Measurements from ENCODE around the gene SLC30A1. TPM values are rescaled to one million over a fixed set of nuclear protein-coding genes. Genes with fewer than 3 reads are reported as not detected.
"Not testable (repeated sequence)": the region's sequence is repeated elsewhere in the genome, so short reads cannot be mapped to it uniquely, and the experiment has no call there.

SLC30A1 gene
- total RNA-seq, 3 donors from 2014 or later = 16.7 to 17.9 (median 17.2) TPM

- Mint-ChIP-seq H3K27me3 (ENCODE audit: low read depth) (no peaks in the 10 kb centered on the region), H3K9me3 (no peaks in the 10 kb centered on the region), H3K36me3 (ENCODE audit: insufficient read depth) (no peaks in the 10 kb centered on the region), H3K4me3 (no peak overlapping the region), H3K4me1 (ENCODE audit: low read depth) (no peaks in the 10 kb centered on the region)
- ATAC-seq (no peak), DNase-seq (no peak)
Measured at GRCh38 chr1:211553549-211553948, 25.4 kb downstream of the SLC30A1 start.

DNA sequence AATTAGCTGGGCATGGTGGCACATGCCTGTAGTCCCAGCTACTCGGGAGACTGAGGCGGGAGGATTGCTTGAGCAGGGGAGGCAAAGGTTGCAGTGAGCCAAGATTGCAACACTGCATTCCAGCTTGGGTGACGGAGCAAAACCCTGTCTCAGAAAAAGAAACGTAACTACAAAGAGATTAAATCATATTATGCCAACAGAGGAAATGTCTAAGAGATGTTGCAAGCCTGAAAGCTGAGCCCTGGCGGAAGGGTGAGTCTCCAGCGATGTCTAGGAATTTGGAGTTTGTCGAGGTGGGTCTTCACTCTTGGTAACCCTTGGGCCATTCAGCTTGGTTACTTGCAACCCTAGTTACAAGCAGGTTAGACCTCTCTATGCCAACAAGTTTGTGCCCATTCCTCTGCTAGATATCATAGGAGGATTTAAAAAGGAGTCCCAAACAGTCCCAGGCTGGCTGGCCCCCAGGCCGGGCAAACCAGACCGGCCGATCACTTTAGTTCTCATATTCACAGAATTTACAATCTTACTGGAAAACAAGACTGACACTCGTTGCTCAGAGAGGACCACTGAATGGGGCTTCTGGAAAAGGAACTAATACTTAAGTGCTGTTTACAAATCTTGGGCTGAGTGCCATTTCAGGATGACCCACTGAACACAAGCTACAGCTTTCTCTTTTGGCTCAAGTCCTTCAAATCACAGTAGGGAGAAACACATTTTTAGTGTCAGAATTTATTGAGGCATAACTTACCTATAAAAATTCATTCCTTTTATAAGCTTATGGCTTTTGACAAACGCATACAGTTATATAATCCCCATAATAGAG lies 27.1 kb downstream of the SLC30A1 start:
- Mint-ChIP-seq H3K27me3 (ENCODE audit: low read depth) (no peaks in the 10 kb centered on the region), H3K9me3 (no peaks in the 10 kb centered on the region), H3K4me1 (ENCODE audit: low read depth) (no peaks in the 10 kb centered on the region), H3K36me3 (ENCODE audit: insufficient read depth) (no peaks in the 10 kb centered on the region), H3K4me3 (no peak overlapping the region)
- DNase-seq (no peak), ATAC-seq (no peak)

GRCh38 chr1:211549092-211549711 lies 29.8 kb downstream of the SLC30A1 start:
- no peaks in the 10 kb centered on the region for H3K36me3 Mint-ChIP-seq (ENCODE audit: insufficient read depth)
- DNase-seq (no peak), ATAC-seq (no peak)
- no peaks in the 10 kb centered on the region for H3K9me3 Mint-ChIP-seq
- no peaks in the 10 kb centered on the region for H3K4me1 Mint-ChIP-seq (ENCODE audit: low read depth)
- H3K27me3 Mint-ChIP-seq (ENCODE audit: low read depth) = no peaks in the 10 kb centered on the region
- no peak overlapping the region for H3K4me3 Mint-ChIP-seq

GRCh38 chr1:211548321-211549091 lies 30.5 kb downstream of the SLC30A1 start:
- no peaks in the 10 kb centered on the region for H3K4me1 Mint-ChIP-seq (ENCODE audit: low read depth)
- DNase-seq (no peak), ATAC-seq (peak; percentile 74 to 82)
- no peaks in the 10 kb centered on the region for H3K9me3 Mint-ChIP-seq
- no peak overlapping the region for H3K4me3 Mint-ChIP-seq
- H3K36me3 Mint-ChIP-seq (ENCODE audit: insufficient read depth) = no peaks in the 10 kb centered on the region
- no peaks in the 10 kb centered on the region for H3K27me3 Mint-ChIP-seq (ENCODE audit: low read depth)

- ATAC-seq = no peak
- Mint-ChIP-seq H3K27me3 (ENCODE audit: low read depth) (no peaks in the 10 kb centered on the region), H3K4me3 (no peak overlapping the region), H3K4me1 (ENCODE audit: low read depth) (no peaks in the 10 kb centered on the region), H3K9me3 (no peaks in the 10 kb centered on the region), H3K36me3 (ENCODE audit: insufficient read depth) (no peaks in the 10 kb centered on the region)
- DNase-seq = no peak
Measured at GRCh38 chr1:211547710-211548109, 31.3 kb downstream of the SLC30A1 start.

- peaks cover 6% of the 10 kb centered on the region for H3K4me1 Mint-ChIP-seq (ENCODE audit: low read depth)
- no peaks in the 10 kb centered on the region for H3K36me3 Mint-ChIP-seq (ENCODE audit: insufficient read depth)
- no peaks in the 10 kb centered on the region for H3K9me3 Mint-ChIP-seq
- no peak for DNase-seq
- no peak for ATAC-seq
- H3K27me3 Mint-ChIP-seq (ENCODE audit: low read depth) = no peaks in the 10 kb centered on the region
- H3K4me3 Mint-ChIP-seq = no peak overlapping the region
Measured at GRCh38 chr1:211546543-211546942, 32.4 kb downstream of the SLC30A1 start.

DNA sequence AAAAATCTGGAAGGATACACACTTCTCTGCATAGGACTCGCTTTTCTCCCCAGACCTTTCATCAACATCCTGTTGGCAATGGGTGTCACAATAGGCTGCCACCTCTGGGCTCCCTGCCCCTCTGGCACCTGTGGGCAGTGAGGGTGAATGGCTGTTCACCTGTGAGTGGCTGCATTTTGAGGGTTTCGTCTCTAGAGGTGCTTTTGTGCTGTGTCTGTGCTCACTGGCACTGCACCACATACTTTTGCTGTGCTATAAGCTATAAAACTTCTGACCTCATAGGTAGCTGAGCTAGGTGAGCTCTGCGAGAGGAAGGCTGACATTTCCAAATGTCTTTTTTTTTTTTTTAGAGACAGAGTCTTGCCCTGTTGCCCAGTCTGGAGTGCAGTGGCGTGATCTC lies 35.9 kb downstream of the SLC30A1 start:
- Mint-ChIP-seq H3K4me1 (ENCODE audit: low read depth) (peaks cover 6% of the 10 kb centered on the region), H3K9me3 (peaks cover 4% of the 10 kb centered on the region), H3K36me3 (ENCODE audit: insufficient read depth) (no peaks in the 10 kb centered on the region), H3K27me3 (ENCODE audit: low read depth) (peaks cover 3% of the 10 kb centered on the region), H3K4me3 (no peak overlapping the region)
- DNase-seq = no peak
- no peak for ATAC-seq

- ATAC-seq (no peak), DNase-seq (no peak)
- Mint-ChIP-seq H3K36me3 (ENCODE audit: insufficient read depth) (no peaks in the 10 kb centered on the region), H3K4me1 (ENCODE audit: low read depth) (peaks cover 6% of the 10 kb centered on the region), H3K4me3 (no peak overlapping the region), H3K9me3 (peaks cover 4% of the 10 kb centered on the region), H3K27me3 (ENCODE audit: low read depth) (peaks cover 3% of the 10 kb centered on the region)
Measured at GRCh38 chr1:211541720-211542477, 37.1 kb downstream of the SLC30A1 start.

- ATAC-seq (no peak), DNase-seq (no peak)
- Mint-ChIP-seq H3K36me3 (ENCODE audit: insufficient read depth) (no peaks in the 10 kb centered on the region), H3K4me3 (no peak overlapping the region), H3K9me3 (peaks cover 4% of the 10 kb centered on the region), H3K4me1 (ENCODE audit: low read depth) (peaks cover 6% of the 10 kb centered on the region), H3K27me3 (ENCODE audit: low read depth) (peaks cover 3% of the 10 kb centered on the region)
Measured at GRCh38 chr1:211541278-211541677, 37.7 kb downstream of the SLC30A1 start.

DNA sequence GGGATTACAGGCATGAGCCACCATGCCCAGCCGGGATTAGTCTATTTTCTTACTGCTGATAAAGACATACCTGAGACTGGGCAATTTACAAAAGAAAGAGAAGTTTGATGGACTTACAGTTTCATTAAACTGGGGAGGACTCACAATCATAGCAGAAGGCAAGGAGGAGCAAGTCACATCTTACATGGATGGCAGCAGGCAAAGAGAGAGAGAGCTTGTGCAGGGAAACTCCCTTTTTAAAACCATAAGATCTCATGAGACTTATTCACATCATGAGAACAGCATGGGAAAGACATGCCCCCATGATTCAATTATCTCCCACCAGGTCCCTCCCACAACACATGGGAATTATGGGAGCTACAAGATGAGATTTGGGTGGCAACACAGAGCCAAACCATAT lies 38.1 kb downstream of the SLC30A1 start:
- DNase-seq; H3K4me1 Mint-ChIP-seq (ENCODE audit: low read depth); ATAC-seq; H3K4me3 Mint-ChIP-seq; H3K9me3 Mint-ChIP-seq; H3K27me3 Mint-ChIP-seq (ENCODE audit: low read depth); H3K36me3 Mint-ChIP-seq (ENCODE audit: insufficient read depth): not testable (repeated sequence)

DNA sequence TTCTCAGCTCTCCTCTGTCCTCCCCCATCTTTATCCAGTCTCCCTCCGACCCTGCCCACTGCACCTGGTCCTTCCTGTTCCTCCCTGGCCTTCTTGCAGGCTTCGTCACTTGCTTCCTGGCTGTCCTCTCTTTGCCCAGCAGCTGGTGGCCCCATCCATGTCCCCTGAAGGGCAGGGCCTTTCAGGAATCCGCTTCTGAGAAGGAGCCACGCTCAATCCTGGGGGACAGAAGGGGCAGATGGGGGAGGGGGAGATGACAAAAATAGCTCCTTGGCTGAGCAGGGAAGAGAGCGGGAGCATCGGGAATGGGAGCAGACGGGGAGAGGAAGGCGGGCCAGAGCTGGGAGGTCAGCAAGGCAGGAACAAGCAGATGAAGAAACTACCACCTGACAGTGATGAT lies 40.7 kb downstream of the SLC30A1 start:
- H3K4me3 Mint-ChIP-seq = no peak overlapping the region
- no peaks in the 10 kb centered on the region for H3K36me3 Mint-ChIP-seq (ENCODE audit: insufficient read depth)
- peaks cover 3% of the 10 kb centered on the region for H3K27me3 Mint-ChIP-seq (ENCODE audit: low read depth)
- peaks cover 4% of the 10 kb centered on the region for H3K9me3 Mint-ChIP-seq
- no peak for DNase-seq
- H3K4me1 Mint-ChIP-seq (ENCODE audit: low read depth) = peaks cover 6% of the 10 kb centered on the region
- ATAC-seq = no peak

DNA sequence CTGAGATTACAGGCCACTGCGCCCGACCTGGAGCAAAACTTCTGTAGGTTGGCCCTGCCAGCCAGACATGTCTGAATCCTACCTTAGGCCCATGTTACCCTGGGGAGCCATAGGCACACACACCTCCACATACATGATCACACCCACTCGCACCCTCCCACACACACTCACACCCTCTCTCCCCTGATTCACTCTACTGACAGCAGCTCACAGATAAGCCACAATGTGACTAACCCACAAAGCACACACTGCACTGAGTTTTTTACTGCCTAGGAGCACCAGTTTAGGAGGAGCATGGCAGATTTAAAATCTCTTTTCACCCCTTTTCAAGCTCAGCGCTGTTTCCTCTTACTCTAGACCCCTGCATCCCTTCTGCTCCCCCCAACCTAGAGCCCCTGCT lies 41.7 kb downstream of the SLC30A1 start:
- H3K4me3 Mint-ChIP-seq = no peak overlapping the region
- no peaks in the 10 kb centered on the region for H3K36me3 Mint-ChIP-seq (ENCODE audit: insufficient read depth)
- ATAC-seq = no peak
- H3K9me3 Mint-ChIP-seq = peaks cover 4% of the 10 kb centered on the region
- DNase-seq = no peak
- H3K4me1 Mint-ChIP-seq (ENCODE audit: low read depth) = peaks cover 3% of the 10 kb centered on the region
- H3K27me3 Mint-ChIP-seq (ENCODE audit: low read depth) = peaks cover 3% of the 10 kb centered on the region

DNA sequence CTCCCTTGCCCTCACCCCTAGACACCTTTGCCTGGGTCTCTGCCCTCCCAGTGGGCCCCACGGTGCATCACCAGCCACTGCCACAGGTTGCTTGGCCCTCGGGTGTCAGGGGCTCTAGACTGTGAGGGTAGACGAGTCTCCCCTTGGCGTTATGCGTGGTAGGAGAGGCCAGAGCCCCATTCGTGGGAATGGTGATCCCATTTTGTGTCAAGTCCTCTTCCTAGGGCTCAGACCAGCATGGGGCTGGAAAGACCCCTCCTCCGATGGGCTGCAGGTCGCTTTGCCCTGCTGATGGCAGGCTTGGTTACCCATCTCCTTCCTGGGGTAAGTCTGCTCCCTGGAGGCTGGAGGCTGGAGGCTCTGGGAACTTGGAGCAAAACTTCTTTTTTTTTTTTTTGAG lies 42.4 kb downstream of the SLC30A1 start:
- H3K4me3 Mint-ChIP-seq = no peak overlapping the region
- peaks cover 4% of the 10 kb centered on the region for H3K9me3 Mint-ChIP-seq
- H3K36me3 Mint-ChIP-seq (ENCODE audit: insufficient read depth) = no peaks in the 10 kb centered on the region
- ATAC-seq = no peak
- H3K4me1 Mint-ChIP-seq (ENCODE audit: low read depth) = no peaks in the 10 kb centered on the region
- peaks cover 3% of the 10 kb centered on the region for H3K27me3 Mint-ChIP-seq (ENCODE audit: low read depth)
- no peak for DNase-seq

GRCh38 chr1:211535346-211535745 lies 43.6 kb downstream of the SLC30A1 start:
- DNase-seq = no peak
- Mint-ChIP-seq H3K27me3 (ENCODE audit: low read depth) (peaks cover 3% of the 10 kb centered on the region), H3K9me3 (no peaks in the 10 kb centered on the region), H3K36me3 (ENCODE audit: insufficient read depth) (no peaks in the 10 kb centered on the region), H3K4me3 (no peak overlapping the region), H3K4me1 (ENCODE audit: low read depth) (no peaks in the 10 kb centered on the region)
- no peak for ATAC-seq

Measured in activated T-cell treated with anti-CD3 and anti-CD28 coated beads, Interleukin-2, amount 50 U/mL, for 4 hours (primary cell).